Thoracic aorta (tissue), 2 donors: ENCODE results near the gene MCUB. TPM values are rescaled to one million over a fixed set of nuclear protein-coding genes. Genes with fewer than 3 reads are reported as not detected.
"Not testable (repeated sequence)": the region's sequence is repeated elsewhere in the genome, so short reads cannot be mapped to it uniquely, and the experiment has no call there.

Experiments
- ATAC-seq: fragments of 150-250 bp; one replicate; pipeline ENCODE4 v1.8.0; 2017; ENCODE audit warnings: low read depth; ENCODE audit not compliant: insufficient number of reproducible peaks, low FRiP score
- DNase-seq: peaks from one replicate; pipeline ENCODE4 v3.0.0-alpha.2; 2020; ENCODE audit warnings: low spot score
- H3K27ac ChIP-seq, 2 donors: fragments of 200-600 bp; sonication (generic); 1 replicate in 1 of 2; 2 replicates in 1 of 2; pipeline ENCODE4 v1.5.1; 2016; ENCODE audit warnings: mild to moderate bottlenecking in 2 of 2, moderate library complexity in 2 of 2
- H3K27me3 ChIP-seq: fragments of 200-600 bp; sonication (generic); replicated peaks from 2 replicates; pipeline ENCODE4 v1.6.0; 2016; ENCODE audit warnings: mild to moderate bottlenecking; ENCODE audit not compliant: insufficient read depth
- H3K36me3 ChIP-seq: fragments of 200-600 bp; sonication (generic); one replicate; pipeline ENCODE4 v1.5.1; 2016
- H3K4me1 ChIP-seq, 2 donors: fragments of 200-600 bp; sonication (generic); 1 replicate in 1 of 2; 2 replicates in 1 of 2; pipeline versions ENCODE4 v1.5.1 to v1.6.0; 2016; ENCODE audit warnings: low read depth in 2 of 2, mild to moderate bottlenecking in 1 of 2; ENCODE audit not compliant: control insufficient read depth in 1 of 2
- H3K4me3 ChIP-seq: fragments of 200-600 bp; sonication (generic); 2 replicates; pipeline ENCODE4 v1.5.1; 2016; ENCODE audit warnings: mild to moderate bottlenecking
- H3K9me3 ChIP-seq: fragments of 200-600 bp; sonication (generic); 2 replicates; pipeline ENCODE4 v1.5.1; 2016
- total RNA-seq, 2 donors: library from RNA; depleted of rRNA; stranded (reverse); fragments of >200 nt; gene quantifications; one replicate each; pipeline versions ENCODE4 v1.1.0 to v1.2.3, GENCODE V29; 2016
- TF ChIP-seq, protein P1 (sequence below): fragments of 200-600 bp; sonication (generic); IDR thresholded peaks from one replicate; pipeline ENCODE4 v1.5.1; 2019; ENCODE audit warnings: antibody characterized with exemption

The MCUB gene
- total RNA-seq, 2 donors from 2014 or later = 44.3 to 45.0 TPM

DNA sequence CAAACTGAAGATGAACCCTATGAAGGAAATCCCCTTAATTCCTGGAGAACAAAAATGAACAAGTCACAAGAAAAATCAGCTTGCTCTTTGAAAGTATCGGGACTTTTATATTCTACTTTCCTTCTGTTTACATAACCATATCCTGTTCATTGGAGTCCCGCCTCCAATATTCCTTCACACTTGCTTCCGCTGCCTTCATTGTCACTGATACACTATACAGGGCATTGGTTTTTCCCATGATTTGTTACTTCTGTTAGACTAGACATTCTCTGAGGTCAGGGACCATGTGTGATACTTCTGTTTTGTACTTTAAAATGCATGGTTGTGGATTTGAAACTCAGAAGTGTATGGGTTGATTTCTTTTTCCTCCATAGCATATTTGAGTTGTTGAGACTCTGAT, 18.8 kb downstream of the MCUB start:
- Histone ChIP-seq H3K27me3 (no peaks in the 10 kb centered on the region), H3K36me3 (no peaks in the 10 kb centered on the region), H3K4me3 (no peak overlapping the region), H3K9me3 (peaks cover 3% of the 10 kb centered on the region), H3K4me1 (no peaks in the 10 kb centered on the region), H3K27ac (no peak overlapping the region)
- TF ChIP-seq, protein P1, sequence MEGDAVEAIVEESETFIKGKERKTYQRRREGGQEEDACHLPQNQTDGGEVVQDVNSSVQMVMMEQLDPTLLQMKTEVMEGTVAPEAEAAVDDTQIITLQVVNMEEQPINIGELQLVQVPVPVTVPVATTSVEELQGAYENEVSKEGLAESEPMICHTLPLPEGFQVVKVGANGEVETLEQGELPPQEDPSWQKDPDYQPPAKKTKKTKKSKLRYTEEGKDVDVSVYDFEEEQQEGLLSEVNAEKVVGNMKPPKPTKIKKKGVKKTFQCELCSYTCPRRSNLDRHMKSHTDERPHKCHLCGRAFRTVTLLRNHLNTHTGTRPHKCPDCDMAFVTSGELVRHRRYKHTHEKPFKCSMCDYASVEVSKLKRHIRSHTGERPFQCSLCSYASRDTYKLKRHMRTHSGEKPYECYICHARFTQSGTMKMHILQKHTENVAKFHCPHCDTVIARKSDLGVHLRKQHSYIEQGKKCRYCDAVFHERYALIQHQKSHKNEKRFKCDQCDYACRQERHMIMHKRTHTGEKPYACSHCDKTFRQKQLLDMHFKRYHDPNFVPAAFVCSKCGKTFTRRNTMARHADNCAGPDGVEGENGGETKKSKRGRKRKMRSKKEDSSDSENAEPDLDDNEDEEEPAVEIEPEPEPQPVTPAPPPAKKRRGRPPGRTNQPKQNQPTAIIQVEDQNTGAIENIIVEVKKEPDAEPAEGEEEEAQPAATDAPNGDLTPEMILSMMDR = no peak
- DNase-seq (no peak), ATAC-seq (no peak)

DNA sequence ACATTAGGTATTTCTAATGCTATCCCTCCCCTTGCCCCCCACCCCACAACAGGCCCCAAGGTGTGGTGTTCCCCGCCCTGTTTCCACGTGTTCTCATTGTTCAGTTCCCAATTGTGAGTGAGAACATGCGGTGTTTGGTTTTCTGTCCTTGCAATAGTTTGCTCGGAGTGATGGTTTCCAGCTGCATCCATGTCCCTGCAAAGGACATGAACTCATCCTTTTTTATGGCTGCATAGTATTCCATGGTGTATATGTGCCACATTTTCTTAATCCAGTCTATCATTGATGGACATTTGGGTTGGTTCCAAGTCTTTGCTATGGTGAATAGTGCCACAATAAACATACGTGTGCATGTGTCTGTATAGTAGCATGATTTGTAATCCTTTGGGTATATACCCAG, 20.0 kb downstream of the MCUB start:
- not testable (repeated sequence) for DNase-seq, ATAC-seq, H3K4me3 ChIP-seq, H3K9me3 ChIP-seq, H3K4me1 ChIP-seq, H3K36me3 ChIP-seq, H3K27ac ChIP-seq, H3K27me3 ChIP-seq

DNA sequence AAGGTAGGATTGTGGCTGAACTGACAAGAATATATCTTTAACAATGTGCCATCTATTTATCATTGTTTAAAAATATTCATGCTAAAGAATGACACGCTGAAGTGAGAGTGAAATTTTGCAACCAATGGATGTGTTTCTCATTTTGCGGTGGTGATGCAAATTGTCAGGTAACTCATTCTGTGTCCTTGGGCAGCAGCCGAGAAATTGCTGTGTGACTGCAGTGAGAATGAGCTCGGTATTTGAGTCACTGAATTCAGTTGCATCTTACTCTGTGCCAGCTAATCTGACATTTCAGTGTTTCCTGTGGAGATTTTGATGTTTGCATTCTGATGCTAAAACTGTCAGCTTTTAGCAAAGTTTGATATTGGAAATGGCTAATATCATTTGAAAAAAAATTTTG, 28.1 kb downstream of the MCUB start:
- no peak for ATAC-seq
- DNase-seq = no peak
- no peak overlapping the region for H3K27ac ChIP-seq
- no peaks in the 10 kb centered on the region for H3K9me3 ChIP-seq
- H3K4me1 ChIP-seq = no peaks in the 10 kb centered on the region
- H3K36me3 ChIP-seq = no peaks in the 10 kb centered on the region
- no peak overlapping the region for H3K4me3 ChIP-seq
- no peaks in the 10 kb centered on the region for H3K27me3 ChIP-seq
- TF ChIP-seq, protein P1 = no peak

GRCh38 chr4:109589119-109589518, 29.1 kb downstream of the MCUB start:
- no peaks in the 10 kb centered on the region for H3K9me3 ChIP-seq
- DNase-seq = no peak
- ATAC-seq = no peak
- H3K27me3 ChIP-seq = no peaks in the 10 kb centered on the region
- H3K4me3 ChIP-seq = no peak overlapping the region
- no peaks in the 10 kb centered on the region for H3K4me1 ChIP-seq
- H3K36me3 ChIP-seq = no peaks in the 10 kb centered on the region
- TF ChIP-seq, protein P1 = no peak
- H3K27ac ChIP-seq = no peak overlapping the region

DNA sequence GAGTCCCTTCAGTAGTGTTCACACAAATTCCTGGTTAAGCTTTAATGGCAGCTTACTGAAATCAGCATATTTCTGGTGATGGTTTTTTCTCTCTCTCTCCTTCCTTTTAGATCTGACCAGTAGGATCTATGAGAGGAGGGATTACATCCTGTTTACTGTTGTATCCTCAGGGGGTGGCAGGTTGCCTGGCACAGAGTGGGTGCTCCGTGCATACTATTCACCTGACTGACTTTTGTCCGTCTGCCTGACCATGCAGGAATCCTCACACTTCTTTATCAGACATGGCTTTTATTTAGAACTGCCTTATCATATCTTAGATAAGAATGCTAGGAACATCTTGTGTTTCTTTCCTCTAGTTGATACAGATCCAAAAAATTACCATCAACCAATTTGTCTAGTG, 29.6 kb downstream of the MCUB start:
- ATAC-seq = no peak
- DNase-seq = no peak
- no peaks in the 10 kb centered on the region for H3K4me1 ChIP-seq
- no peaks in the 10 kb centered on the region for H3K9me3 ChIP-seq
- no peaks in the 10 kb centered on the region for H3K36me3 ChIP-seq
- H3K4me3 ChIP-seq = no peak overlapping the region
- TF ChIP-seq, protein P1 = no peak
- H3K27ac ChIP-seq = no peak overlapping the region
- H3K27me3 ChIP-seq = no peaks in the 10 kb centered on the region

DNA sequence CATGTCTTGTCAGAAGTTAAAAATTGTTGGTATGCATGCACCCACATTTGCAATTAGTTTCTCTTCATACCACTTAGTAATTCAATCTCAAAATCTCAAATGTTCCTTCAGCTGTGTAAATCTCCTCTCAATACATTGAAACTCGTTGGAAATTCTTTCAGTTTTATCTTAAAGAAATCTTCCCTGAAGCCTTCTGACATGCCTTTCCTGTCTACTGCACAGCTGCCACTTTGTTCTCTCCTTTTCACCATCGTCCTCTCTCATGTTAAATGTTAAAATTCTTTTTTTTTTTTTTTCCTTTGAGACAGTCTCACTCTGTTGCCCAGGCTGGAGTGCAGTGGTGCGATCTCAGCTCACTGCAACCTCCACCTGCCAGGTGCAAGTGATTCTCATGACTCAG, 30.9 kb downstream of the MCUB start:
- Histone ChIP-seq H3K27me3 (no peaks in the 10 kb centered on the region), H3K27ac (no peak overlapping the region), H3K9me3 (no peaks in the 10 kb centered on the region), H3K36me3 (no peaks in the 10 kb centered on the region), H3K4me3 (no peak overlapping the region), H3K4me1 (no peaks in the 10 kb centered on the region)
- DNase-seq = no peak
- TF ChIP-seq, protein P1 = no peak
- no peak for ATAC-seq
